HG02852 (cell line): ENCODE measurements around the gene CMTM4.
"Not testable (repeated sequence)": the region's sequence is repeated elsewhere in the genome, so short reads cannot be mapped to it uniquely, and the experiment has no call there.

Source experiments
- ATAC-seq: cut with Tn5 transposase; IDR thresholded peaks from one replicate; pipeline ENCODE4 v1.9.1; 2021; ENCODE audit warnings: mild to moderate bottlenecking, moderate library complexity; ENCODE audit not compliant: unreplicated experiment

Gene CMTM4

DNA sequence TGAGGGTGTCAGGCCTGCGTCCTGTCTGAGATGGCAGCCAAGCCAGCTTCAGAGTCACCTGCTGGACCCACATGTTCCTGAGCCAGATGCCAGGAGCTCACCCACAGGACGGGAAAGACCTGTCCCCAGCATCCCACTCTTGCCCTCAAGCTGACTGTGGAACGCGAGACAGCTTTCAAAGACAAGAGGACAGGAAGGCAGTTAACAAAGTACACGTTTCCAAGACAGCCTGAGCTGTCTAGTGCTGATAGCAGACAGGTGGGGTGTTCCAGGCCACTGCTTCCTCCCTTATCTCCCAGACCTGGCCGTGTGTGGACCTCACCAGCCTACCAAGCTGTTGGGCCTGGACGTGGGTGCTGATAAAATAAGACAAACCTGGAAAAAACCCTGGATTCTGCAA is 78.8 kb downstream of the CMTM4 start:
- no peak for ATAC-seq

DNA sequence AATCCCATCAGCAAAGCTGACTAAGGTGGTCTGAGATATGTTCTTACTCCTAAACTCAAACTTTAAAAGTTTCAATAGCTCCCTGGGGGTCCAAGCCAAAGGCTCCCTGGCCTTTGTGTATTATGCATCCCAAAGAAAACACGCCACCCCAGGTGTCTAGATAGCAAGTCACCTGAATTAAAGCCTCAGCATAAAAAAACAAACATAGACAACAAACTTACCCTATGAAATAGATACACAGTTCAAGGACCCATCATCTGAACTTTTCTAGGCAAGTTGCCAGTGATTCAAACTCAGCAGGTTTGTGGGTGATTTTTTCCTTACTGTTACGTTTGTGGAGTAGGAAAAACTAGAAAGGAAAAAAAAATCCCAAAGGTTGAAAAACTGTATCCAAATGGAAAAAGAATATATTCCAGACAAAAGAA is 79.5 kb downstream of the CMTM4 start:
- ATAC-seq: no peak

DNA sequence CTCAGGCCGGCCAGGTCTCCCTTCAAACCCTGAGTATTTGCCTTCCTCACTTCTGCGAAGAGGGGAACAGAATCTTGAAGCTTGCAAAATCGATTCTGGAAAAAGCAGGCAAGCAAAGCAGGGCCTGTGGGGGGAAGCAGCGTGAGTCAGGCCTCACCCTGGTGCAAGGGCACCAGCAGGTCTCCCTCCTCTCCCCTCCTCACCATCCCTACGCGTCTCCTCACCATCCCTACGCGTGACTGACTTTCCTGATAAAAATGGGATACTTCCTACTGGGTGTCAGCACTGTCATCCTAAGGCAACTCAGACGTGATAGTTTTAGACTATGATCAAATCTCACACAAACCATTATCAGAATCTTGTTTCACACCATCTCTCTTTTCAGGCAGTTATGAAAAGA is 80.0 kb downstream of the CMTM4 start:
- no peak for ATAC-seq

DNA sequence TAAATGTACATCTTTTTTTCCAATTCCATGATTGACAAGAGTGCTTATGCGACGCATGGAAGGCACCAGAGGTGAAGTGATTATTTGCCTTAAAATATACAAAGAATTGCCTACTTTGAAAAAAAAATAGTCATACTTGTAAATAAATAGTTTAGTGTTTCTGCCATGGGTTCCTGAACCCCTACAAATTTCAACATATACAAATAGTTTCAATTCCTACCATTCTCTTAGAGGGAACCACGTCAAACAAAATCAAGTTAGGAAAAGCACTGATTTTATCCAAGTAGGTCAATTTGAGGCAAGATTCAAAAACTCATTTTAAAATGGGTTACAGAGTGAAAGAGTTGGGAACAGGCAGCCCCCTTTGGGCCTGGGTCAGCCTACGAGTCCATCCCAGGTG is 80.4 kb downstream of the CMTM4 start:
- ATAC-seq: no peak

DNA sequence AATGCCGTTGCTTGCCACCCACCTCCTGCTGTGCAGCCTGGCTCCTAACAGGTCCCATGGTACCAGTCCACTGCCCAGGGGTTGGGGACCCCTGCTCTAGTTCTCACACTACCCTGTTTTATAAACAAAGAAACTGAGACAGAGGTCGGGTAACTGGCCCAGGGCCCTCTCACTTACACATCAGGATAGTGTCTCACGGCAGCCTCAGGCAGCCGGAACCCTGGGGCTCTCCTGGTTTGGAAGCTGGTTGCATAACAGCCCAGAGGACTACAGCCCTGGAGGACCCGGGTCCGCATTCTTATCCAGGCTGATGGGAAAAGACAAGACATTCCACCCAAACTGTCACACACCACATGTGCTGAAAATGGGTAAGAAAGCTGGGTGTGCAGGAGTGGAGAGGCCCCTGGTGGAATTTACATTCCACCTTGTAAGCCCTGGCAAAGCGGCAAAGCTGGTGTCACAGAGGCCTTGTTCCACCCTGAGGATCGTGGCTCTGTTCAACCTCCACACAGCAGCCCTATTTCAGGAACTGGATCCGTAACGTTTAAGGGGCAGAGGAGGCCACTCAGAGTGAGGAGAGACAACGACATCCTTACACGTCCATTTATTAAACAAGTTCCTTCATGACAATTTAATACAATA is 82.3 kb downstream of the CMTM4 start:
- ATAC-seq: no peak

DNA sequence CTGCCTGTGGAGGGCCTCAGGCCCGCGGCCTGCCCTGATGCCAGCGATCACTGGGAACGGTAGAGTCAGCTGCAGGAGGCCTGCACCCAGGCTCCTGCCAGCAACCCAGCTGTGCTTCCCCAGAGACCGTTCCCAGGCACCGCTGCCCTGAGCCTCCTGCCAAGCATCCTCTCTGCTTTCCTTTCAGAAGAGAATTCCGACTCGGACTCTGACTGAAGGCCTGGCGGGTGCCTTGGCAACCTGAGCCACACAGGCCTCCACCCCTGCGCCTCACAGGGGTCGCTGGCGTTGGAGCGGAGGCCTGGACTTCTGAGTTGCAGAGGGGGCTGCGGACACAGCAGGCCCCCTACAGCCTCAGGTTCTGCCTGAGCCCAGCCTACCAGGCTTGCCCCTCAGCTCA is 84.1 kb downstream of the CMTM4 start:
- no peak for ATAC-seq

DNA sequence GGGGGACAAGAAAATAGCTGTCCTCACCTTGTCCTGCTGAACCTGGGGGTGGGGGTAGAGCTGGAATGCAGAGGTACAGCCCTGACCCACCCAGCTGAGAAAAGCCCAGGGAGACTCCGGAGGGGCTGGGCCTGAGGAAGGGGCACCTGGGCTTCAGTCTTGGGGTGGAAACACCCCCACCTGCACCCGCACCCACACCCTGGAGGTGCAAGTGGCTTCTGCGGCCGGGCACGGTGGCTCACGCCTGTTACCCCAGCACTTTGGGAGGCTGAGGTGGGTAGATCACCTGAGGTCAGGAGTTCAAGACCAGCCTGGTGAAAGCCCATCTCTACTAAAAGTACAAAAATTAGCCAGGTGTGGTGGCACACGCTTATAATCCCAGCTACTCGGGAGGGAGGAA is 84.6 kb downstream of the CMTM4 start:
- not testable (repeated sequence) for ATAC-seq

DNA sequence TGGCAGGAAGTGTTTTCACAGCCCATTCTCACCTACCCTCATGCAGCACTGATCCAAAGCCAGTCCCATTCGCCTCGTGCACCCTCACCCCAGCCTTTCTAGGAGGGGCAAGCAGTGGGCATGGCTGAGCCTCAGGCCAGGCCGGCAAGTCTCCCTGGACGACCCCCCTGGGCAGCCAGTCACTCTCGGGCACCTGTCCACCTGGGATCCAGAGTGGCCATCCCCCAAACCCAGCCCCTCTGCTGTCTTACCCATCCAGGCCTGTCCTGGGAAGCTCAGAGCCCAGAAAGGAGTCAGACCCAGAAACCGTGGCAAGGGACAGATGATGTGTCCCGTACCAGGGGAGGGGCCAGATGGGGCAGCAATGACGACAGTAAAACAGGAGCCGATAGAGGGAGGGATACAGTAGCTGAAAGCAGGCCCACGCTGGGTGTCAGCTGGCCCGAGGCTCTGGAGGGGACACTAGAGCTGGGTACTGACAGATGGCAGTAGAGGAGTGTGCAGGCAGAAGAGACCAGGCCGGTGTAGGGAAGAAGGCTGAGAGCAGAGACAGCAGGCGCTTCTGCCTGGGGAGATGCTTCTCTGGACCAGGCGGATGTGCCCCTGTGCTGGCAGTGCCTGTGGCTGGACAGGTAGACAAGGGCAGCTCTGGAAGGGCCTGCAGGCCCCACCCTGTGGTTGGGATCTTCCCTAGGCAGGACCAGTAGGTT is 86.3 kb downstream of the CMTM4 start:
- no peak for ATAC-seq

DNA sequence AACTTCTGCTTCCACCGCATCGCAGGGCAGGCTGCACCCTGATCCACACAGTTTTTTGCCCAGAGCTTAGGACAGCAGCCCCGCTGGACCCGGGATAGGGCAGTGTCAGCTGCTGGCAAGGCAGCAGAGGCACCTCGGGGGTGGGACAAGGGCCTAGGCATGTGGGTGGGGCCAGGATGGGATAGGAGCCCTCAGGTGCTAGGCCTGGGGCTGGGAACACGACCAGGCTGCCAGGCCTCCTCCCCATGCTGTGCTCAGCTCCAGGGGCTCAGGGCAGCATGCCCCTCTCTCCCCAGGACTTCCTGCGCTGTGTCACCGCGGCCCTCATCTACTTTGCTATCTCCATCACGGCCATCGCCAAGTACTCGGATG is 87.4 kb downstream of the CMTM4 start:
- ATAC-seq: no peak

DNA sequence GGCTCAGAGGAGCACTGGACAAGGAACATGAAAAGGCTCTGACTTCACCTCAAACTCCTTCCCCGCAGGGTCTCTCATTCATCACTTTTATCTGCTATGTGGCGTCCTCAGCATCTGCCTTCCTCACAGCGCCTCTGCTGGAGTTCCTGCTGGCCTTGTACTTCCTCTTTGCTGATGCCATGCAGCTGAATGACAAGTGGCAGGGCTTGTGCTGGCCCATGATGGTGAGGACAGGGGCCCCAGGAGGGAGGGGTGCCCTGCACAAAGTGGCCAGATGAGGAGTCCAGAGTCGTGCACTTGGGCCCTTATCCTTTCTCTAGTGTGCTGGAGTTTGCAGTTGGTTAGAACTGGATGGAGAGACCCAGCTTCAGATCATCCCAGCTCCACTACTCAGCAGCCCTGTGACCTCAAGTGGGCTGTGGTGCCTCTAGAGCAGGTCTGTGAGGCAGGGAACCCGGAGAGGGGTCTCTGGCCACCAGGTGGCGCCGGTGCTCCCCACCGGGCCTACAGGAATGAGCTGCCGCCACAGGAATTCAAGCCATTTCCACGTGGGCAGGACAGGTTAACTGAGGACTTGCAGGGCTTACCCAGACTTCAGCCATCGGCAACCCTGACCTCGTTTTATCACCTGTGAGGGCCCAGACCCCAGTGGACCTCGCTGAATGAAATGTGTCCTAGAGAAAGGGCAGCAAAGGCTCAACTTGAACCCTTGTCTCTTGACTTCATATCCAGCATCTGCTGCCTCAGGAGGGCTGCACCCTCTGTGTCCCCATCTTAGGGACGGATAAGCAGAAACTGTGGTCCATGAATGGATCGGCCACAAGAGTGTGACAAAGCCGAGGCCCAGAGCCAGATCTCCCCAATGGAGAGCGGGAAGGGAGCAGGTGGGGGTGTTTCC is 88.1 kb downstream of the CMTM4 start:
- ATAC-seq: peak; percentile 33

DNA sequence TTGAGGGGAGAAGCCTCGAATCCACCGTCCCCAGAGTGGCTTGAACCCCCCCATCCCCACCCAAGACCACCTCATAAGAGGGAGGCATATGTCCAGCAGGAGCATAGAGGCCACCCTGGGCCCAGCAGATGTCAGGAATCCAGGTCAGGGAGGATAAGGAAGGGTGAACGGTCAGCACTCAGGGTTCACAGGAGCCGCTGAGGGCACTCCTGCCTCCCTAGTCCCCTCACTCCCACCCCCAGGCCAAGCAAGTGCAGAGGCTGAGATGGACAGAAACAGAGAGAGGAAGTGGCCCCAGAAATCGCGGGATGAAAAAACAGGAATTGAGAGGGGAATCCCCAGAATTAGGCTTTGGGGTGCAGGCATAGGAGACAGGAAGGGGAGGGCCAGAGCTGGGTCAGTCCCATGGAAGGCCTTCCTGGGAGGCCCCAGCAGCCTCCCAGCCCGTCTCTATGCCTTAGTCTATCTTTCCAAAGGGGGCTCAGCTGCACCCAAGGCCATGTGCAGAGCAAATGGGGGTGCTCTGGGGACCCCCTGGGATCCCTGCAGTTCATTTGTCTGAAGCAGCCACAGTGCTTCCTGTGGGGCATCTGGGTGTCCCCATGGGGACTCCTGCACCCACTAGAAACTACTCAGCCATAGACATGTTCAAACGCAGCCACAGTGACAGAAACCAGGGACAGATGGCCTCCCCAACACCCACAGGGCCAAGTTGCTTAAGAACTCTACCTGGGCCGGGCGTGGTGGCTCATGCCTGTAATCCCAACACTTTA is 90.4 kb downstream of the CMTM4 start:
- ATAC-seq: no peak

DNA sequence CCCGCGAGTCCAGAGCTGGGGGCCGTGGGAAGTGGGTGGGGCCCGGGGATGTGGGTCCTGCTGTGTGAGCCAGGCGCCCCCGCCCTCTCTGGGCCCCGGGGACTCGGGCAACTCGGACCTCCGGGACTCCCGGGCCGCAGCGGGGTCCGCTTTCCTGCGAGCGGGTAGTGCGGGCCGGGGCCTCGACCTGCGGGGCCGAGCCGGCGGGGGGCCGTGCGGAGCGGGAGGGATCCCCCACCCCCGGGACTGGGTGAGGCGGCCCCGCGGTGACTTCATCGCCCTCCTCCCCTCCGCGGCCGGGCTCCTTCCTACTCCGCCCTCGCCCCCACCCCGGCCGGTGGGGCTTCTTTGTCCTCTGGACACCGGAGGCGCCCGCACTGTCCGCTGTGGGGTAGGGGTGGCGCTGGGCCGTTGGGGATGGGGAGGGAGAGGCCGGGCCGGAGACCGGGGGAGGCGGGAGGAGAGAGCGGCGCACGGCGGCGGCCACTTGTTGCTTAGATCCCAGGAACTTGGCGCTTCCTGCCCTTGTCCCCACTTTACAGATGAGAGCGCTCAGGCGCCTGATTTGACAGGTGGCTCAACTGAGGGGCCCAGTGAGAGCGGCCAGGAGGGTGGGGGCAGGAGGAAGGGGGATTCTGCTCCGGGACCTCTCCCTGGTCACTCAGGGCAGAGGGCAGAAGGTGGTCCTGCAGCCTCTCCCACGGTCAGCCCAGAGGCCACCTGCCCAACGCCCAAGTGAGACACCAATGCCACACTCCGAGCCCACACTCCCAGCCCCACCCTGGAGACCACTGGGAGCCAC is 91.2 kb downstream of the CMTM4 start:
- peak; percentile 12 for ATAC-seq

DNA sequence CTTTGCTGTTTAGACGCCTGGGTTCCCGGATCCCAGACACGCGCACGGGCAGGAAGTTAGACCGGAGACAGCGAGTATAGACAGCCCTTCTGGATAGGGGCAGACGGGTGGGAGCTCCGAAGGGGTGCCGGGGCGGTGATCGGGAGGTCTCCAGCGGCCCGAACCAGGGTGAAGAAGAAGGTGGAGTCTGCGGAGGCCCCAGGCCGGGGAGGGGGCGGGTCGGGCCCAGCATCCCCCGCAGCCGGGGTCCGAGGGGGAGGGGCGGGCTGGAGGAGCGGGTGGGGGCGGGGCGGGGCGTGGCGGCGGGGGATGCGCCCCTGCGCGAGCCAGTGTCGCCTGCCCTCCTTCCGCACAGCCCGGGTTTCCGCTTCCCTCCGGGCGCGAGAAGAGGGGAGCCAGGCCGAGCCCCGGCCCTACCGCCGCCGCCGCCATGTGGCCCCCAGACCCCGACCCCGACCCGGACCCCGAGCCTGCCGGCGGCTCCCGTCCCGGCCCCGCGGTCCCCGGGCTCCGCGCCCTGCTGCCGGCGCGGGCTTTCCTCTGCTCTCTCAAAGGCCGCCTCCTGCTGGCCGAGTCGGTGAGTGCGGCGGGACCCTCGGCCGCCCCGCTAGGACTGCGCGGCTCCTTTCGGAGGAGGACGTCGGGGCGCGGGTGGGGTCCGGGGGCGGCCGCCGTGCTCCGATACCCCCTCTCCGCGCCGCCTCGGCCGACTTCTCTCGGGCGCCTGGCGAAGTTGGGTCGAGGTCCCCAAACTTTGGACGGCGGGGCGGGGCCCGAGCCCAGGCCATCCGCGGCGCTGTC is 92.0 kb downstream of the CMTM4 start, which contains the start of gene CMTM3:
Gene CMTM3 (plus strand): TSS at position 329 of the 801 bp plus-strand sequence. CDS start 102 bp downstream, at position 431.
- peak; percentile 51 for ATAC-seq

DNA sequence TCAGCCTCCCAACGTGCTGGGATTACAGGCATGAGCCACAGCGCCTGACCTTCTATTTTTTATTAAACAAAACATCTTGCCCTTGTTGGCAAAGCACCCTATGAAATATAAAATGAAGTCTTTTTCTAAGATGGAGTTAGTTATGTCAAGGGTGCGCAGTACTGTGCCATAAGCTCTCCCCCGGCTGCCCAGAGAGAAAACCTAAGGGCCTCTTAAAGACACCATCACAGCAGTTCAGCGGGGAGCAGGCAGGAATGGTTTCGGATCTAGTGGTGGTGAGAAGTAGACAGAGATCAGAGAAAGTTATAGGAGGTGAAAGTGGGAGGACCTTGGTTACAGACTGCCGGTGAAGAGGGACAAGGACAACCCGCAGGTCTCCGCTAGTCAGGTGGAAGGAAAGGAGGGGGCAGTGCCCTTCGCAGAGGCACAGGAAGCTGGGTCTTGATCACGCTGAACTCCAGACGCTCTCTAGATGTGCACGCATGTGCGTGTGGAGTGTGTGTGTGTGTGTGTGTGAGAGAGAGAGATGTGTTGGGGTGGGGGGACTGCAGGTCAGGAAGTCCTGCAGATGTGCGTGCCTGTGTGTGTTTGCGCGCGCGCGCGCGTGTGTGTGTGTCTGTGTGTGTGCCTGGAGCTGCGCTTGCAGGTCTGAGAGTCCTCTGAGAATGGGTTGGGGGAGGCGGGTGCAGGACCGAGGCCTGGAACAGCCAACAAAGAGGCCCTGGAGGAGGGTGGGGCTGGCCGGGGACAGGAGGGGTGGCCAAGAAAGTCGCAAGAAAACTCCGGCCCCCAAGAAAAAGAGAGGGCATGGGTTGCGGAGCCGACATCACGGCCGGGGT is 92.8 kb downstream of the CMTM4 start:
- ATAC-seq: peak; percentile 28

DNA sequence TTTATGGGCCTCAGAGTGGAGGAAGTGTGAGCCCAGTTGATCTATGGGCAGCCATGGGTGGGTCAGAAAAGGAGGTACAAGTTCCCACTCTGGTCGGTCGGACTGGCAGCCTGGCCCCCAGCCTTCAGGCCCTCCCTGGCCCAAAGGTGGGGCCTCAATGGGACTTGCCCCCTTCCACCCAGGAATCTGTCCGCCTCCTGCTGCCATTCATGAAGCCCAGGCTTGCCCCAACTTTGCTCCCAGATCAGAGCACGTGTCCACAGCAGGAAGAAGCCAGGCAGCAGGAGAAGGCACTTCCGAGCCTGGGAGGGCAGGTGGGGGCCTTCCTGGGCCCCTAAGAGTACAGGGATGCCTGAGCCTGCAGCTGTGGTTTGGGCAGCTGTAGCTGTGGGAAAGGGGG is 95.1 kb downstream of the CMTM4 start:
- ATAC-seq: no peak

DNA sequence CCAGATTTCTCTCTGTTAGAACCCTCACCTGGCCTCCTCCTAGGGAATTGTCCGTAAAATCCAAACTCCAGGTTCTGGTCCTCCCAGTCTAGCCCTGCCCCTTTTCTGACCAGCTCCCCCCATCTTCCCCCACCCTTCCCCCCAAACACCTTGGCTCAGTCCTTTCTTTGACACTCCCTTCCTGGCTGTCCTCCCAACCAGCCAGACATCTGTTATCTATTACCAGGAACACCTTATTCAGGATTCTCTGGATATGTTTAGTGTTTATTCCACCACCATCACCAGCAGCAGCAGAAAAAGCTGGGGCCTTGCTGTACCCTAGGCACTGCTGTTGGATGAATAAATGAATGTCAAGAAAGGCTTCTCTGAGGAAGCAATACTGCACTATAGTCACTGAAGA is 96.1 kb downstream of the CMTM4 start:
- ATAC-seq: no peak

DNA sequence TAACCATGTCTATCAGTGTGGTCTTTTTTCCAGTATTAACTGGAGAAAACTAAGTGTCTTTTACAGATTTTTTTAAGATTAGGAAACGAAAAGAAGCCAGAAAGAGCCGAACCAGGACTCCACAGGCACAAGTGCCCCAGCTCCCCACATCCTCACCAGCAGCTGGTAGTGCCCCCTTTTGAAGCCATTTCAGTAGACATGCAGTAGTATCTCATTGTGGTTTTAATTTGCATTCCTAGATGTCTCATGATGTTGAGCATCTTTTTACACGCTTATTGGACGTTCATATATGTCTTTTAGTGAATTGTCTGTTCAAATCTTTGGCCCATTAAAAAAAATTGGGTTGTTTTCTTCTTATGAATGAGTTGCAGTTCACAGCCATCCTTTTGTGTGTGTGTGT is 96.8 kb downstream of the CMTM4 start:
- no peak for ATAC-seq

DNA sequence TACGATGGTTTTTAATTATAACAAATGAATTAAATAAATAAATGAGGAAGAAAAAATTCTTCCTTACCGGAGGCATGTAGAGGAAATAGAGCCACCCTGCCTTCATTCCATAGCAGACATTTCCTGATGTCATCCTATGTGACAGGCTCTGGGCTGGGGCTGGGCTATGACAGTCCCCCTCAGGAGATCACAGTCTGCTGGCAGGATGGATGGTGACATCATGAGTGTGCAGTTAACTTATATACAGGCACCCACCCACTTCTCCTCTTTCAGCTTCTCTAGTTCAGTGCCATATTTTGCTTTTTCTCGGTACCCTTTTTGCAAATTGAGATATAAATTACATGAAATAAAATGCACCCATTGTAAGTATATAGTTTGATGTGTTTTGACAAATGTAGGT is 98.4 kb downstream of the CMTM4 start:
- no peak for ATAC-seq
